ENCODE data around the gene FBXO31. TPM values are rescaled to one million over a fixed set of nuclear protein-coding genes. Genes with fewer than 3 reads are reported as not detected.
A peak's percentile ranks its signal among the peaks of the same experiment; 100 is the strongest.

Gene FBXO31
- total RNA-seq, 2 donors from 2014 or later, result 18.6 to 22.1 TPM

GRCh38 chr16:87328846-87329245 is 54.7 kb downstream of the FBXO31 start:
- no peaks in the 10 kb centered on the region for H3K9me3 Mint-ChIP-seq
- Histone ChIP-seq H3K9ac (ENCODE audit: extremely low read depth, low read length, poor library complexity, severe bottlenecking) (no peak overlapping the region), H3K4me3 (ENCODE audit: low read length) (no peak overlapping the region), H3K36me3 (ENCODE audit: control insufficient read depth, insufficient read depth, low read length) (peaks cover 14% of the 10 kb centered on the region), H3K9me3 (ENCODE audit: control insufficient read depth, low read length) (no peaks in the 10 kb centered on the region), H3K27me3 (ENCODE audit: control insufficient read depth, insufficient read depth, low read length, poor library complexity, severe bottlenecking) (no peaks in the 10 kb centered on the region), H3K27ac (ENCODE audit: low read depth, low read length) (no peak overlapping the region), H3K4me1 (ENCODE audit: control insufficient read depth, insufficient read depth, low read length) (no peaks in the 10 kb centered on the region)
- 93% methylated on average over 11 to 12 of the region's 12 CpGs for WGBS, 2 experiments (ENCODE audit: insufficient coverage in 1 of 2, insufficient read length in 1 of 2)
- H3K27ac Mint-ChIP-seq, result peak overlapping the region; percentile 35
- TF ChIP-seq, protein P1, sequence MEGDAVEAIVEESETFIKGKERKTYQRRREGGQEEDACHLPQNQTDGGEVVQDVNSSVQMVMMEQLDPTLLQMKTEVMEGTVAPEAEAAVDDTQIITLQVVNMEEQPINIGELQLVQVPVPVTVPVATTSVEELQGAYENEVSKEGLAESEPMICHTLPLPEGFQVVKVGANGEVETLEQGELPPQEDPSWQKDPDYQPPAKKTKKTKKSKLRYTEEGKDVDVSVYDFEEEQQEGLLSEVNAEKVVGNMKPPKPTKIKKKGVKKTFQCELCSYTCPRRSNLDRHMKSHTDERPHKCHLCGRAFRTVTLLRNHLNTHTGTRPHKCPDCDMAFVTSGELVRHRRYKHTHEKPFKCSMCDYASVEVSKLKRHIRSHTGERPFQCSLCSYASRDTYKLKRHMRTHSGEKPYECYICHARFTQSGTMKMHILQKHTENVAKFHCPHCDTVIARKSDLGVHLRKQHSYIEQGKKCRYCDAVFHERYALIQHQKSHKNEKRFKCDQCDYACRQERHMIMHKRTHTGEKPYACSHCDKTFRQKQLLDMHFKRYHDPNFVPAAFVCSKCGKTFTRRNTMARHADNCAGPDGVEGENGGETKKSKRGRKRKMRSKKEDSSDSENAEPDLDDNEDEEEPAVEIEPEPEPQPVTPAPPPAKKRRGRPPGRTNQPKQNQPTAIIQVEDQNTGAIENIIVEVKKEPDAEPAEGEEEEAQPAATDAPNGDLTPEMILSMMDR (conservative IDR thresholded peaks at IDR 0.05), result no peak
- H3K27me3 Mint-ChIP-seq (ENCODE audit: insufficient read depth), result no peaks in the 10 kb centered on the region
- H3K36me3 Mint-ChIP-seq (ENCODE audit: low read depth), result peaks cover 18% of the 10 kb centered on the region
- H3K4me1 Mint-ChIP-seq, result no peaks in the 10 kb centered on the region
- DNase-seq, result no peak
- H3K4me3 Mint-ChIP-seq, result no peak overlapping the region

DNA sequence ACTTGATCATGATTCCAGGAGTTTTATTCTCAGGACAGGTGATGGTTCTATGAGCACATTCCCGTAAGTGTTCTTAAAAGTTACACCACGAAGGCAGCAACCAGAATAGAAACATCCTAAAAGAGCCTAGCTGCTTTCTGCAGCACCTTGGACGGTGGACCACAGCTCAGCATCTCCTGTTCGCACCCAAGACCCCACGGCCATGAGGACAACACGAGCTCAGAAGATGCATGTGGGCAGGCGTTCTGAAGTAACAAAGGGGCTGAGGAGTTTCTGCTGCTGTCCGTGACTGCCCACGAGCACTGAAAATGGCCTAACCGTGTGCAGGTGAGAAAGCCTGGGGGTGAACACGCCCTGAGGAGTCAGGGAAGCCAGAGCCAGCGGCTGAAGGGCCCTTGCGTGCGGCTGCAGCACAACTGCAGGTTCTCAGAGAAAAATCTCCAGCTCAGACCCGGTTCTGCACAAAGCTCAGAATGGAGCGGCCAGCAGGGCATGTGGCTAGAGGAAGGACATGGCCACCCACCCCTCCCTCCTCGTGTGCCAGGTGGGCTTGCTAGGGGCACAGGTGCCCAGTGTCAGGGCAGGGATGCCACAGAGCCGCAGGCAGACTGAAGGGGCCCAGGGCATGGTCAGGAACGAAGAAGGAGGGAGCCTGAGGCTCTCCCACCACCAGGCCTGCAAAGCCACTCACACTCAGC is 55.6 kb downstream of the FBXO31 start:
- TF ChIP-seq, protein P1 (conservative IDR thresholded peaks at IDR 0.05), result no peak
- H3K27ac ChIP-seq (ENCODE audit: low read depth, low read length), result no peak overlapping the region
- no peaks in the 10 kb centered on the region for H3K9me3 ChIP-seq (ENCODE audit: control insufficient read depth, low read length)
- Mint-ChIP-seq H3K27me3 (ENCODE audit: insufficient read depth) (no peaks in the 10 kb centered on the region), H3K4me1 (no peaks in the 10 kb centered on the region), H3K27ac (no peak overlapping the region), H3K9me3 (no peaks in the 10 kb centered on the region), H3K4me3 (no peak overlapping the region), H3K36me3 (ENCODE audit: low read depth) (peaks cover 16% of the 10 kb centered on the region)
- peaks cover 14% of the 10 kb centered on the region for H3K36me3 ChIP-seq (ENCODE audit: control insufficient read depth, insufficient read depth, low read length)
- H3K9ac ChIP-seq (ENCODE audit: extremely low read depth, low read length, poor library complexity, severe bottlenecking), result no peak overlapping the region
- H3K4me3 ChIP-seq (ENCODE audit: low read length), result no peak overlapping the region
- H3K4me1 ChIP-seq (ENCODE audit: control insufficient read depth, insufficient read depth, low read length), result no peaks in the 10 kb centered on the region
- H3K27me3 ChIP-seq (ENCODE audit: control insufficient read depth, insufficient read depth, low read length, poor library complexity, severe bottlenecking), result no peaks in the 10 kb centered on the region
- no peak for DNase-seq
- WGBS, 2 experiments (ENCODE audit: insufficient coverage in 1 of 2, insufficient read length in 1 of 2), result 86 to 94% methylated on average over 12 to 19 of the region's 19 CpGs

DNA sequence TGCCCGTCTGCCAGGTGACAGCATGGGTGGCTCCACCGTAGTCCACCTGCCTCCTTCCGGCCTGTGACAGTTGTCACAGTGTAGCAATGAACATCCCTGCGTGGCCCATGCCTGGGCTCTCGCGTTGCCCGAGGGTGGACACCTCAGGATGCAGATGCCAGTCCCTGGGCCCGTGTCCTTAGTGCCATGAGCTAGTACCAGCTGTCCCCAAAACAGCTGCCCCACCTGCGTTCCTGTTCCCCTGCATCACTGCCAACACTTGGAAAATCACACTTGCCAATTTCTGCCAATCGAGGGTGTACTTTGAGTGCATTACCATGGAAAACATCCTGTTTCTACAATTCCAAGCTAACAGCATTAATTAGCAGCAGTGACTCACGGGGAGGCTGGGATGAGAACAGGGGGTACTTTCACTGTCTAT is 57.4 kb downstream of the FBXO31 start:
- Histone ChIP-seq H3K4me1 (ENCODE audit: control insufficient read depth, insufficient read depth, low read length) (no peaks in the 10 kb centered on the region), H3K27ac (ENCODE audit: low read depth, low read length) (no peak overlapping the region), H3K9me3 (ENCODE audit: control insufficient read depth, low read length) (no peaks in the 10 kb centered on the region), H3K36me3 (ENCODE audit: control insufficient read depth, insufficient read depth, low read length) (peaks cover 11% of the 10 kb centered on the region), H3K9ac (ENCODE audit: extremely low read depth, low read length, poor library complexity, severe bottlenecking) (no peak overlapping the region), H3K4me3 (ENCODE audit: low read length) (no peak overlapping the region), H3K27me3 (ENCODE audit: control insufficient read depth, insufficient read depth, low read length, poor library complexity, severe bottlenecking) (no peaks in the 10 kb centered on the region)
- H3K4me1 Mint-ChIP-seq, result no peaks in the 10 kb centered on the region
- TF ChIP-seq, protein P1 (conservative IDR thresholded peaks at IDR 0.05), result no peak
- no peak for DNase-seq
- WGBS, 2 experiments (ENCODE audit: insufficient coverage in 1 of 2, insufficient read length in 1 of 2), result 90 to 95% methylated on average over 11 of the region's 11 CpGs
- peaks cover 12% of the 10 kb centered on the region for H3K36me3 Mint-ChIP-seq (ENCODE audit: low read depth)
- H3K27ac Mint-ChIP-seq, result no peak overlapping the region
- H3K9me3 Mint-ChIP-seq, result no peaks in the 10 kb centered on the region
- no peak overlapping the region for H3K4me3 Mint-ChIP-seq
- no peaks in the 10 kb centered on the region for H3K27me3 Mint-ChIP-seq (ENCODE audit: insufficient read depth)

Data from endodermal cell (in vitro differentiated cells).